HCT116 (cell line): ENCODE results near the gene HMBS. TPM values are rescaled to one million over a fixed set of nuclear protein-coding genes. Genes with fewer than 3 reads are reported as not detected.

Experiments used
- ATAC-seq: fragments of 200-7000 bp; cut with Tn5 transposase; 2 replicates; pipeline ENCODE4 v1.9.1; 2020; ENCODE audit warnings: mild to moderate bottlenecking, moderate library complexity
- BruUV-seq: library from RNA; stranded (reverse); fragments of 400-500 nt; replicated peaks from 2 replicates; lab custom pipeline; 2021; lab: Mats Ljungman, UMichigan
- CTCF ChIA-PET: fragments of 300-600 bp; sonication (Branson Sonifier 250); formaldehyde crosslinking; loops from one replicate; lab custom pipeline; 2021; ENCODE audit warnings: antibody characterized with exemption; lab: Charles Lee
- POLR2A ChIA-PET: fragments of 300-600, 350-600 bp; sonication (Branson Sonifier 250); formaldehyde crosslinking; loops from one replicate; lab custom pipeline; 2021; ENCODE audit warnings: antibody characterized with exemption; lab: Charles Lee
- RAD21 ChIA-PET, 2 experiments: fragments of 300-600 bp; sonication (Branson Sonifier 250); formaldehyde crosslinking; loops; one replicate each; lab custom pipeline; 2023; ENCODE audit warnings: low total read pairs in 2 of 2; ENCODE audit not compliant: uncharacterized antibody in 2 of 2, unreplicated experiment in 2 of 2, low non-redundant PET in 1 of 2; lab: Charles Lee
- DNase-seq: peaks from one replicate; pipeline ENCODE4 v3.0.0-alpha.2; 2010; ENCODE audit warnings: low read depth, low spot score
- H2AFZ ChIP-seq: fragments of 200-600 bp; shearing (Covaris generic), sonication (generic); 2 replicates; pipeline ENCODE4 v1.6.1; 2017; ENCODE audit warnings: low read depth, mixed run types, mixed read lengths, antibody characterized with exemption, low read length; ENCODE audit not compliant: poor library complexity, severe bottlenecking
- H3K27ac ChIP-seq: 2 replicates; pipeline ENCODE4 v1.5.1; 2012; ENCODE audit warnings: low read depth, low read length
- H3K27me3 ChIP-seq: fragments of 200-600 bp; sonication (generic); 2 replicates; pipeline ENCODE4 v1.6.1; 2016; ENCODE audit warnings: mixed run types, low read length, mixed read lengths; ENCODE audit not compliant: insufficient read depth
- H3K36me3 ChIP-seq, 2 experiments: fragments of 200-500 bp in 1 of 2; fragments of 200-600 bp in 1 of 2; sonication (Bioruptor generic) in 1 of 2; sonication (generic) in 1 of 2; 2 replicates each; pipeline versions ENCODE4 v1.5.1 to v1.6.1; 2014 to 2016; ENCODE audit warnings: low read length in 2 of 2, inconsistent platforms in 1 of 2, mixed read lengths in 1 of 2, mixed run types in 1 of 2; ENCODE audit not compliant: insufficient read depth in 2 of 2, control insufficient read depth in 1 of 2
- H3K4me1 ChIP-seq, 2 experiments: fragments of 200-600 bp in 1 of 2; sonication (generic) in 1 of 2; 2 replicates each; pipeline versions ENCODE4 v1.5.1 to v1.6.1; 2012 to 2017; ENCODE audit warnings: low read length in 2 of 2, inconsistent platforms in 1 of 2, mild to moderate bottlenecking in 1 of 2, mixed read lengths in 1 of 2, mixed run types in 1 of 2, moderate library complexity in 1 of 2; ENCODE audit not compliant: insufficient read depth in 2 of 2, control insufficient read depth in 1 of 2
- H3K4me2 ChIP-seq: fragments of 200-600 bp; sonication (generic); 2 replicates; pipeline ENCODE4 v1.6.1; 2017; ENCODE audit warnings: mixed run types, low read length, mixed read lengths
- H3K4me3 ChIP-seq, 2 experiments: fragments of 200-600 bp in 1 of 2; sonication (generic) in 1 of 2; replicated peaks in 1 of 2; 2 replicates each; pipeline ENCODE4 v1.5.1; 2011 to 2016; ENCODE audit warnings: low read length in 2 of 2, control low read depth in 1 of 2, low read depth in 1 of 2, mild to moderate bottlenecking in 1 of 2, mixed read lengths in 1 of 2, mixed run types in 1 of 2
- H3K79me2 ChIP-seq: fragments of 200-600 bp; sonication (generic); 2 replicates; pipeline ENCODE4 v1.6.1; 2017; ENCODE audit warnings: mild to moderate bottlenecking, mixed run types, low read length, moderate library complexity, mixed read lengths; ENCODE audit not compliant: insufficient read depth
- H3K9ac ChIP-seq: fragments of 200-600 bp; sonication (generic); 2 replicates; pipeline ENCODE4 v1.6.1; 2016; ENCODE audit warnings: low read length, mixed read lengths
- H3K9me2 ChIP-seq: fragments of 200-600 bp; sonication (generic), shearing (Covaris generic); 2 replicates; pipeline ENCODE4 v1.6.1; 2017; ENCODE audit warnings: mixed run types, mild to moderate bottlenecking, moderate library complexity; ENCODE audit not compliant: insufficient read depth
- H3K9me3 ChIP-seq, 2 experiments: fragments of 200-500 bp in 1 of 2; fragments of 200-600 bp in 1 of 2; sonication (Bioruptor generic) in 1 of 2; sonication (generic) in 1 of 2; 2 replicates each; pipeline ENCODE4 v1.6.1; 2014 to 2017; ENCODE audit warnings: low read length in 2 of 2, mixed read lengths in 2 of 2, inconsistent platforms in 1 of 2, low read depth in 1 of 2, mild to moderate bottlenecking in 1 of 2, mixed run types in 1 of 2, moderate library complexity in 1 of 2; ENCODE audit not compliant: control insufficient read depth in 1 of 2, insufficient read depth in 1 of 2
- H4K20me1 ChIP-seq: fragments of 200-600 bp; sonication (generic), shearing (Covaris generic); 2 replicates; pipeline ENCODE4 v1.6.1; 2017; ENCODE audit warnings: mixed run types, mild to moderate bottlenecking, moderate library complexity; ENCODE audit not compliant: insufficient read depth
- EGR1 ChIP-seq: IDR thresholded peaks from 2 replicates; pipeline ENCODE4 v1.6.1; 2012; ENCODE audit warnings: low read depth
- ELF1 ChIP-seq: IDR thresholded peaks from 2 replicates; pipeline ENCODE4 v1.6.1; 2012; ENCODE audit warnings: low read depth, borderline replicate concordance
- FOSL1 ChIP-seq: IDR thresholded peaks from 2 replicates; pipeline ENCODE4 v1.6.1; 2012; ENCODE audit warnings: low read depth
- MAX ChIP-seq: IDR thresholded peaks from 2 replicates; pipeline ENCODE4 v1.6.1; 2012
- POLR2A ChIP-seq: IDR thresholded peaks from 2 replicates; pipeline ENCODE4 v1.7.0; 2011; ENCODE audit warnings: borderline replicate concordance; ENCODE audit not compliant: insufficient read depth, insufficient read length; ENCODE audit errors: extremely low read depth
- POLR2AphosphoS5 ChIP-seq: IDR thresholded peaks from 2 replicates; pipeline ENCODE4 v1.6.1; 2011; ENCODE audit warnings: mild to moderate bottlenecking, low read depth, low read length, moderate library complexity
- SIN3A ChIP-seq: IDR thresholded peaks from 2 replicates; pipeline ENCODE4 v1.6.1; 2012; ENCODE audit warnings: low read depth
- SP1 ChIP-seq: IDR thresholded peaks from 2 replicates; pipeline ENCODE4 v1.6.1; 2012; ENCODE audit warnings: low read depth
- SRF ChIP-seq: IDR thresholded peaks from 2 replicates; pipeline ENCODE4 v1.6.1; 2012; ENCODE audit warnings: low read depth
- ZBTB33 ChIP-seq: IDR thresholded peaks from 2 replicates; pipeline ENCODE4 v1.6.1; 2011; ENCODE audit warnings: mild to moderate bottlenecking, low read length, moderate library complexity; ENCODE audit not compliant: insufficient replicate concordance; ENCODE audit errors: extremely low read depth
- ZFX ChIP-seq: fragments of 450-650 bp; IDR thresholded peaks from 2 replicates; pipeline ENCODE4 v1.6.1; 2017
- intact Hi-C: fragments of 100-400 bp; cut with micrococcal nuclease; formaldehyde crosslinking; loops from 2 replicates; pipeline ENCODE4 v1.10.0; 2022
- total RNA-seq: library from RNA; stranded (reverse); gene quantifications from one replicate; pipeline ENCODE4 v1.2.1, GENCODE V29; 2021; ENCODE audit not compliant: unreplicated experiment
- TF ChIP-seq, protein P1 (sequence below): IDR thresholded peaks from 2 replicates; pipeline ENCODE4 v1.6.1; 2012
- TF ChIP-seq, protein P2 (sequence below), 3 experiments: fragments of 200-600 bp in 1 of 3; sonication (generic) in 1 of 3; IDR thresholded peaks in 2 of 3; conservative IDR thresholded peaks in 1 of 3; 2 replicates each; pipeline ENCODE4 v1.5.1; 2012 to 2017; ENCODE audit warnings: low read depth in 2 of 3, low read length in 2 of 3, antibody characterized with exemption in 1 of 3, borderline replicate concordance in 1 of 3, control low read depth in 1 of 3, mild to moderate bottlenecking in 1 of 3, mixed read lengths in 1 of 3, mixed run types in 1 of 3, moderate library complexity in 1 of 3; ENCODE audit not compliant: insufficient read depth in 1 of 3

The HMBS gene
- total RNA-seq, 1 experiment from 2014 or later, result 69.0 TPM

DNA sequence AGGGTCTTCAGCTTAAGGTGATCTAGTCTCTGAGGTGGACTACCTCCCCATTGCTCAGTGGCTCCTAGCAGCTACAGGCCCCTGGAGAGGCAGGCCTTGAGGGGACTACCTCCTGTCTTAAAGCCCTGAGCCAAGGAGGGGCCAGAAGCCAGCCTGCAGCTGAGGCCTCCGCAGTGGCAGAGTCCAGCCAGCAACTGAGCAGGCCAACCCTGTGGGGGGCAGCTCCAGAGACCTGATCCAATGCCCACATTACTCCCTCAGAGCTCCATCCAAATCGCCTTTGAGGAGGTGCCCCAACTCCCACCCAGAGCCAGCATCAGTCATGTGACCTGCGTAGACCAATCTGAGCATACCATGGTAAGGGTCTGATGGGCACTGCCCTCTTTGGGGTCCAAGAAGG, 25.2 kb downstream of the HMBS start:
- no peaks in the 10 kb centered on the region for H4K20me1 ChIP-seq
- no peak for TF ChIP-seq POLR2AphosphoS5
- TF ChIP-seq SP1, result no peak
- TF ChIP-seq, protein P1, sequence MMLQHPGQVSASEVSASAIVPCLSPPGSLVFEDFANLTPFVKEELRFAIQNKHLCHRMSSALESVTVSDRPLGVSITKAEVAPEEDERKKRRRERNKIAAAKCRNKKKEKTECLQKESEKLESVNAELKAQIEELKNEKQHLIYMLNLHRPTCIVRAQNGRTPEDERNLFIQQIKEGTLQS, result no peak
- no peak for TF ChIP-seq SIN3A
- TF ChIP-seq SRF, result no peak
- TF ChIP-seq EGR1, result no peak
- TF ChIP-seq MAX, result no peak
- TF ChIP-seq ZBTB33, result no peak
- no peak for TF ChIP-seq FOSL1
- no peak for TF ChIP-seq ZFX
- TF ChIP-seq, protein P2, sequence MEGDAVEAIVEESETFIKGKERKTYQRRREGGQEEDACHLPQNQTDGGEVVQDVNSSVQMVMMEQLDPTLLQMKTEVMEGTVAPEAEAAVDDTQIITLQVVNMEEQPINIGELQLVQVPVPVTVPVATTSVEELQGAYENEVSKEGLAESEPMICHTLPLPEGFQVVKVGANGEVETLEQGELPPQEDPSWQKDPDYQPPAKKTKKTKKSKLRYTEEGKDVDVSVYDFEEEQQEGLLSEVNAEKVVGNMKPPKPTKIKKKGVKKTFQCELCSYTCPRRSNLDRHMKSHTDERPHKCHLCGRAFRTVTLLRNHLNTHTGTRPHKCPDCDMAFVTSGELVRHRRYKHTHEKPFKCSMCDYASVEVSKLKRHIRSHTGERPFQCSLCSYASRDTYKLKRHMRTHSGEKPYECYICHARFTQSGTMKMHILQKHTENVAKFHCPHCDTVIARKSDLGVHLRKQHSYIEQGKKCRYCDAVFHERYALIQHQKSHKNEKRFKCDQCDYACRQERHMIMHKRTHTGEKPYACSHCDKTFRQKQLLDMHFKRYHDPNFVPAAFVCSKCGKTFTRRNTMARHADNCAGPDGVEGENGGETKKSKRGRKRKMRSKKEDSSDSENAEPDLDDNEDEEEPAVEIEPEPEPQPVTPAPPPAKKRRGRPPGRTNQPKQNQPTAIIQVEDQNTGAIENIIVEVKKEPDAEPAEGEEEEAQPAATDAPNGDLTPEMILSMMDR (IDR thresholded peaks at IDR 0.05 in 2 of 3, conservative IDR thresholded peaks at IDR 0.05 in 1 of 3; ENCODE audit: borderline replicate concordance in 1 of 3, insufficient read depth in 1 of 3, low read depth in 2 of 3, low read length in 2 of 3), result no peak
- TF ChIP-seq POLR2A, result no peak
- TF ChIP-seq ELF1, result no peak
- H3K4me3 ChIP-seq, result no peak overlapping the region
- H3K4me1 ChIP-seq, result peaks cover 16 to 31% of the 10 kb centered on the region in 2 experiments
- intact Hi-C loops, result loop anchor here (10.0 kb wide), 1 partner anchor 185 kb away; no protein-coding TSS in a partner anchor
- no peaks in the 10 kb centered on the region for H3K27me3 ChIP-seq
- H2AFZ ChIP-seq, result no peak overlapping the region
- ChIA-PET CTCF (no interaction called here), POLR2A (interaction anchor here (1.8 kb wide), 1 partner anchor 11 kb away, joined by 14 read pairs; the partner anchor contains the start of gene HINFP), RAD21 (interaction anchor here in 1 of 2 experiments (0.6 kb wide), 1 partner anchor 294 kb away, joined by 3 read pairs; no protein-coding TSS in a partner anchor)
- BruUV-seq, result no TSS peak
- ATAC-seq (no peak), DNase-seq (no peak)
- H3K9ac ChIP-seq, result no peak overlapping the region
- no peak overlapping the region for H3K27ac ChIP-seq
- peaks cover 6 to 18% of the 10 kb centered on the region in 2 experiments; a peak in 2 of 4 replicates for H3K36me3 ChIP-seq
- H3K79me2 ChIP-seq, result peaks cover 6% of the 10 kb centered on the region; the same call in 1 of the 2 replicates
- no peaks in the 10 kb centered on the region for H3K9me3 ChIP-seq
- no peak overlapping the region for H3K4me2 ChIP-seq
- H3K9me2 ChIP-seq, result no peaks in the 10 kb centered on the region
